Peyer's patch (tissue), 4 donors: ENCODE results near the gene GPR89B. TPM values are rescaled to one million over a fixed set of nuclear protein-coding genes. Genes with fewer than 3 reads are reported as not detected.

ENCODE experiments used
- DNase-seq, 3 donors: peaks; one replicate each; pipeline ENCODE4 v3.0.0-alpha.2; 2017 to 2019
- H3K27ac ChIP-seq, 4 donors: fragments of 200-600 bp; sonication (generic); one replicate each; pipeline ENCODE4 v1.5.1; 2016 to 2019
- H3K27me3 ChIP-seq, 2 donors: fragments of 200-600 bp; sonication (generic); one replicate each; pipeline ENCODE4 v1.5.1; 2019
- H3K36me3 ChIP-seq, 3 donors: fragments of 200-600 bp; sonication (generic); one replicate each; pipeline ENCODE4 v1.5.1; 2016 to 2019
- H3K4me1 ChIP-seq, 4 donors: fragments of 200-600 bp; sonication (generic); one replicate each; pipeline ENCODE4 v1.5.1; 2016 to 2019
- H3K4me3 ChIP-seq, 4 donors: fragments of 200-600 bp; sonication (generic); 1 replicate in 3 of 4; 2 replicates in 1 of 4; pipeline ENCODE4 v1.5.1; 2016 to 2019; ENCODE audit warnings: mild to moderate bottlenecking in 1 of 4
- H3K9me3 ChIP-seq, 4 donors: fragments of 200-600 bp; sonication (generic); one replicate each; pipeline ENCODE4 v1.5.1; 2016 to 2019; ENCODE audit warnings: mild to moderate bottlenecking in 1 of 4
- CTCF ChIP-seq, 6 experiments: fragments of 450-650 bp in 4 of 6; fragments of 200-600 bp in 2 of 6; sonication (generic) in 1 of 6; IDR thresholded peaks; one replicate each; pipeline ENCODE4 v1.5.1; 2017 to 2019; ENCODE audit warnings: antibody characterized with exemption in 6 of 6, mild to moderate bottlenecking in 3 of 6, moderate library complexity in 1 of 6
- POLR2A ChIP-seq, 2 donors: fragments of 450-650 bp; IDR thresholded peaks; one replicate each; pipeline ENCODE4 v1.5.1; 2017; ENCODE audit warnings: antibody characterized with exemption in 2 of 2, mild to moderate bottlenecking in 2 of 2, moderate library complexity in 2 of 2
- total RNA-seq, 4 donors: library from RNA; depleted of rRNA; stranded (reverse); fragments of >200 nt; gene quantifications; one replicate each; pipeline ENCODE4 v1.1.0, GENCODE V29; 2016

The GPR89B gene
- total RNA-seq, 4 donors from 2014 or later, result 14.9 to 30.9 (median 27.8) TPM

GRCh38 chr1:147902253-147902845 is 25.9 kb upstream of the GPR89B start, which contains the start of gene GJA8:
Gene GJA8 (plus strand): TSS chr1:147902795. CDS start chr1:147907956, 5,161 bp downstream.
- Histone ChIP-seq H3K9me3 (no peaks in the 10 kb centered on the region), H3K27me3 (no peaks in the 10 kb centered on the region), H3K27ac (no peak within 1 kb of the TSS), H3K4me1 (no peaks in the 10 kb centered on the region), H3K4me3 (no peak within 1 kb of the TSS), H3K36me3 (no peaks in the 10 kb centered on the region)
- DNase-seq, result no peak
- TF ChIP-seq CTCF (IDR thresholded peaks at IDR 0.05) (no peak), POLR2A (IDR thresholded peaks at IDR 0.05) (no peak)

GRCh38 chr1:147904726-147905125 is 23.5 kb upstream of the GPR89B start:
- TF ChIP-seq POLR2A (IDR thresholded peaks at IDR 0.05), result no peak
- no peak for TF ChIP-seq CTCF (IDR thresholded peaks at IDR 0.05)
- no peak overlapping the region for H3K4me3 ChIP-seq

GRCh38 chr1:147907786-147908509 is 20.3 kb upstream of the GPR89B start:
- H3K36me3 ChIP-seq, result no peaks in the 10 kb centered on the region
- no peak overlapping the region for H3K4me3 ChIP-seq
- DNase-seq, result no peak

More at GRCh38 chr1:147904726-147905125, 23.5 kb upstream of the GPR89B start:
- Histone ChIP-seq H3K36me3 (no peaks in the 10 kb centered on the region), H3K27ac (no peak overlapping the region), H3K4me1 (no peaks in the 10 kb centered on the region), H3K9me3 (no peaks in the 10 kb centered on the region), H3K27me3 (no peaks in the 10 kb centered on the region)
- no peak for DNase-seq

GRCh38 chr1:147912553-147912952 is 15.7 kb upstream of the GPR89B start:
- TF ChIP-seq CTCF (IDR thresholded peaks at IDR 0.05) (no peak), POLR2A (IDR thresholded peaks at IDR 0.05) (no peak)
- Histone ChIP-seq H3K4me3 (no peak overlapping the region), H3K9me3 (no peaks in the 10 kb centered on the region), H3K4me1 (no peaks in the 10 kb centered on the region), H3K36me3 (no peaks in the 10 kb centered on the region), H3K27me3 (no peaks in the 10 kb centered on the region), H3K27ac (no peak overlapping the region)
- no peak for DNase-seq

More at GRCh38 chr1:147907786-147908509, 20.3 kb upstream of the GPR89B start:
- no peak overlapping the region for H3K27ac ChIP-seq
- TF ChIP-seq POLR2A (IDR thresholded peaks at IDR 0.05) (no peak), CTCF (IDR thresholded peaks at IDR 0.05) (no peak)
- H3K9me3 ChIP-seq, result no peaks in the 10 kb centered on the region
- no peaks in the 10 kb centered on the region for H3K27me3 ChIP-seq
- no peaks in the 10 kb centered on the region for H3K4me1 ChIP-seq

GRCh38 chr1:147913362-147913942 is 14.8 kb upstream of the GPR89B start:
- Histone ChIP-seq H3K9me3 (no peaks in the 10 kb centered on the region), H3K27ac (no peak overlapping the region), H3K36me3 (no peaks in the 10 kb centered on the region), H3K27me3 (no peaks in the 10 kb centered on the region), H3K4me3 (no peak overlapping the region), H3K4me1 (no peaks in the 10 kb centered on the region)
- no peak for DNase-seq
- TF ChIP-seq CTCF (IDR thresholded peaks at IDR 0.05), result no peak
- TF ChIP-seq POLR2A (IDR thresholded peaks at IDR 0.05), result no peak
